ENCODE measurements around the gene KCNQ1.

The KCNQ1 gene

GRCh38 chr11:2445746-2446551 is 1.1 kb downstream of the KCNQ1 start:
- DNase-seq, result no peak

DNA sequence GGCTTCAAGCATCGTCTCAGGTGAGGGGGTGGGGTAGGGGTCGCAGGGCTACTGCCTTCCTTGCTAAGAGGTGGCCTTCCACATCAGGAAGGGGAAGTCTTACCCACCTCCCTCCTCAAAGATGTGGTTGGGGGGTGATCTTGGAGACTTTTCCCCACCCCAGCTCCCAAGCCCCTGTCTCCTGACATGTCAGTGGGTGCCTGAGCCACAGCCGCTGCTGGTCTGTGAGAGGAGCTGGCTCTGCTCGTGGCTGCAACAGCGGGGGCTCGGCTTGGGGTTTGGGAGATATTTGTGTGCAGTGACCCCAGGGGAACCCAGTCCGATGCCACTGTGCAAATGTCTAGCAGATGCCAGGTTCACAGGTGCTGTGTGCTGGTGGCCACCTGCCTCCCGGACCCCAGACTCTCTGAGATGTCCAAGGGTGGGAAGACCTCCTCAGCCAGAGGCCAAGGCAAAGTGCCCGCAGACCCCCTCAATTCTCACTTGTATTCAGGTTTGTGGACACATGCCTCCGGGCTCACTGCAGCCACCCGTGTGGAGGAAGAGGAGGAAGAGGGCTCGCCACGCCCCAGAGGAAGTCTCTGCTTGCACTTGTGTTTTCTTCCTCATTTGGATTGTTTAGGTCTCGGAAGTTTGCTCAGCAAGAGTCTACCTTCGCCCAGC is 1.9 kb downstream of the KCNQ1 start:
- no peak for DNase-seq

- no peak for DNase-seq
Measured at GRCh38 chr11:2447253-2447950, 2.6 kb downstream of the KCNQ1 start.

GRCh38 chr11:2447951-2448650 is 3.3 kb downstream of the KCNQ1 start:
- DNase-seq, result no peak

DNA sequence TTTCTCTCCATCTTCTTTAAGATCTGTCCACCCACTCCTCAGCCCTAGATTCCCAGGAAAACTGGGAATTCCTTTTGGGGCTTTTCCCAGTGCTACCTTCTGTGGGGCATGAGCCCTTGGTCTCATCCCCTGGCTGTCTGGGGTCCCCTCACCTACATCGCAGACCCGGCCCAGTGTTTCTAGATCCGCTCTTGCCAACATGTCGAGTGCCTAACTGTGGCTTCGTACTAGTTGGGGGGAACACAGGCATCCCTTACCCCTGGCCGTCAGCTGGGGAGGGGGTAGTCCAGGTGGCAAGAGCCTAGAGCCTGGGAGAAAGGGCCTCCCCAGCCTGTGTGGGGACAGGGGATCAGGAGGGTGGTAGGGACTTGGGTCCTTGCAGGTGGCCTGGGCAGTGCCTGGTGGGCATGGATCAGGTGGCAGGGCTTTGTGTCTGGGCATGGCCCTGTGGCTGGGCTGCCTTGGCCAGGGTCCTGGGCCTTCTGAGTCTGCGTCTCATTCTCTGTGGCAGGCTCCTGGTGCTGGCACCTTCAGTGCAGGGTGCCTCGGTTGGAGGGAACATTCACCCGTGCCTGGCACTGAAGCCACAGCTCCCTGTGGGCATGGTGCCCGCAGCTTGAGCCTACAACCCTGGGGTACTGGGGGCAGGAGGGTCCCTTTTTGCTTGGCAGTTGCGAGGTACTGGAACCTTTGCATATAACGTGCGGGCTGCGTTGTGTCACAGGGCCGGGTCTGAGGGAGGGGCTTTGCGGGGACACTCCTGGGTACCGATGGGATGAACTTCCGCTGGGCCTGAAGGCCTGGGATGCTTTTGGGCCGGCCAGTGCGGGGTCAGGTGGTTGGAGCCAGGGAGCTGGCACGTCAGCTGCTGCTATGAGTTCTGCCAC is 4.1 kb downstream of the KCNQ1 start:
- DNase-seq, result no peak

GRCh38 chr11:2449548-2450320 is 4.9 kb downstream of the KCNQ1 start:
- no peak for DNase-seq

DNA sequence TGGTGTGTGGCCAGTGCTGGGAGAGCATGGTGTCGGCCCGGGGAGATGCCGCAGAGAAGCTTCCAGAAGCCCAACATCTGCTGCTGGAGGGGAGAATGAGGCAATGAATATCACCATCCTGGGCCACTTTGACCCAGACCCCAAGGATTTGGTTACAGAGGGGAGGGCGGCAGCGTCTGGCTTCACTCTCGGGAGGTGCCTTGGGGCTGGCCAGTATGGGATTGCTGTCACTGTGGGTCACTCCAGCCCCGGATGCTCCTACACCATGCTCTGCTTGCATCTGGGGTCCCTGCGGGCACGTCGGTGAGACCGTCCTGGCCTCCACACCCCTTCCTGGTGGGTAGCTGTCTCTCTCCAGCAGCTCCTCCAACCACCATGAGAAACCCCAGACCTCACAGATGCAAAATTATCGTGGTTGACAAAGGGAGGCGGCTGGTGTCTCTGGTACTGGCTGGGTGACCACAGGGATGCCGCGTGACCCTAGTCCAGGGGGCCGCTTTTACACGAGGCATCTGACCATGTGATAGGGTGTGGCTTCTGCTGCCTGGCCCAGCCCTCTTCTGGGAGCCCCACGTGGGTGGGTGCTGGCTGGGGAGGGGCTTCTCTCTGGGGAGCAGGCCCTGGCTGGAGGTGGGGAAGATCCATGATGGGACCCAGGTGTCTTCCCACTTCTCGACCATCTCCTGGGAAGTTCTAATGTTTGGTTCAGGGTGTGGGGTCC is 5.7 kb downstream of the KCNQ1 start:
- DNase-seq, result no peak

DNA sequence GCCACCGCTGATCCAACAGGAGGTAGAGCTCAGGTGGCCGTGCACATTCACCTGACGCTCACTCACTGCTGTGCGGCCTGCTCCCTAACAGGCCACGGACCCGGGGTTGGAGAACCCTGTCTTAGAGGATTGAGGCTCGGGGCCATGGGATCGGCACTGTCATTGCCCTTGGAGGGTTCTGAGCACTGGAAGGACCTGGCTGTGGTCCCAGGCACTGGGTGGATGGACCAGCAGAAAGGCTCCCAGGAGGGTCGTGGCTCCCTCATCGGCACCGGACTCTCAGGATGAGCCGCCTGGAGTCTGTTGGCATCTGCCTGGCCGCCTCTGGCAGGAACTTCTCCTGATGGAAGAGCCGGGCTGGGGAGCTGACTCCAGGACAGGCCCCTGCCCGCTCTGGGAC is 6.5 kb downstream of the KCNQ1 start:
- DNase-seq, result no peak

GRCh38 chr11:2451916-2452315 is 7.1 kb downstream of the KCNQ1 start:
- DNase-seq, result no peak

DNA sequence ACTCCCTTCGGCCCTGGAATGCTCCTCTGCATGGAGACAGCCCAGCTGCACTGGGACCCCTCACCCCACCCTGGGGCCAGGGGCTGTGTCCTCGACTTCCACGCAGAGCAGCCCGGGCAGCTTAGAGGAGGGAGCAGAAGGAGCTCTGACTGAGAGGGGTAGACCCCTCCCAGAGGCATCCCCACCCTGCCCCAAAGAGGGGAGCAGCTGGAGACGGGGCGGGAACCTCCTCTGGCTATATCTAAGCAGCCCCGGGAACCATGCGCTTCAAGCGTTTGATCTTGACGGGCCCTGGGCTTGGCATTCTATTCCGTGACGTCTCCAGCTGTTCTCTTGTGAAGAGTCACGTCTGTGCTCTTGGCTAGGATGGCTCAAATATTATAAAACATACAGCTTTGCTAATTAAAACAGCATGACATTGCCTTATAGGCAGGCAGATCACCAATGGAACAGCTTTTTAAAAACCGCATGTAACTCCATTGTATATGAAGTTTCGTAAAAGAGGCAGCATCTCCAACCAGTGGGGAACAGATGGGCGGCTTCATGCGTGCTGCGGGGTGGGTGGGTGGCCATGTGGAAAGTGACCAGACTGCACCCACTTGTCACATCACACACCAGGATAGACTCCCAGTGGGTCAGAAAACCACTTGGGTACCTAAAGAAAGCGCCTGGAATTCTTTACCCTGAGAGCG is 7.7 kb downstream of the KCNQ1 start:
- DNase-seq, result no peak

GRCh38 chr11:2453436-2453835 is 8.6 kb downstream of the KCNQ1 start:
- no peak for DNase-seq

- no peak for DNase-seq
Measured at GRCh38 chr11:2458321-2458720, 13.5 kb downstream of the KCNQ1 start.

- no peak for DNase-seq
Measured at GRCh38 chr11:2459016-2459725, 14.4 kb downstream of the KCNQ1 start.

DNA sequence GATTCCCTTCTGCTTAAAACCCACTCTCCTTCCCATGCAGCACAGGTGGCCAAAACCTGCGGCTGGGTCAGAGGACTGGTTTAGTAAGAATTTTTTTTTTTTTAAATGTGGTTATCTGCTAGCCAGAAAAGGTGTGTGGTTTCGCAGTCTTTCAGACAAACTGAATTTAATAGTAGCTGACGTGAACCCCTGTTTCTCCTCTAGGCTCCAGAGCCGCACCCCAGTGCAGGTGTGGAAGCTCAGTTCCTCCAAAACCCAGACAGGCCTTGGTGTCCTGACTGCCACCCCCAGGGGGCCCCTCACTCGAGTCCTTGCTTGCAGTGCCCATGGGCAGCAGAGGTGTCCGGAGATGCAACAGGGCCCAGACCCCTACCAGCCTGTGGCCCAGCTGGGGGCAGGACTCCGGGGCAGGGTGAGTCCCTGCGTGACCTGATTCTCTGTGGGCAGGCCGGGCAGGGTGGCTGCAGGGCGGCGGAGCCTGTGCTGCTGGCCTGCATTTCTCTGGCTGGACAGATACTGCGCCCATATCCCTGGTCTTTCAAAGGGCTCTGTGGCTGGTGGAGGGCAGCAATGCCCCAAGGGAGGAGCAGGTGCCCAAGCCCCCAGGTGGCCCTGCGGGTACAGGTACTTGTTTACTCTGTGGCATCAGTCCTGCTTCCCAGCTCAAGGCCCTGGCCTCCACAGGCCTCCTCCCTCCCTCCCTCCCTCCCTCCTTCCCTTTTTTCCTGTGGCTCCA is 15.2 kb downstream of the KCNQ1 start:
- no peak for DNase-seq

GRCh38 chr11:2460540-2461252 is 15.9 kb downstream of the KCNQ1 start:
- no peak for DNase-seq

DNA sequence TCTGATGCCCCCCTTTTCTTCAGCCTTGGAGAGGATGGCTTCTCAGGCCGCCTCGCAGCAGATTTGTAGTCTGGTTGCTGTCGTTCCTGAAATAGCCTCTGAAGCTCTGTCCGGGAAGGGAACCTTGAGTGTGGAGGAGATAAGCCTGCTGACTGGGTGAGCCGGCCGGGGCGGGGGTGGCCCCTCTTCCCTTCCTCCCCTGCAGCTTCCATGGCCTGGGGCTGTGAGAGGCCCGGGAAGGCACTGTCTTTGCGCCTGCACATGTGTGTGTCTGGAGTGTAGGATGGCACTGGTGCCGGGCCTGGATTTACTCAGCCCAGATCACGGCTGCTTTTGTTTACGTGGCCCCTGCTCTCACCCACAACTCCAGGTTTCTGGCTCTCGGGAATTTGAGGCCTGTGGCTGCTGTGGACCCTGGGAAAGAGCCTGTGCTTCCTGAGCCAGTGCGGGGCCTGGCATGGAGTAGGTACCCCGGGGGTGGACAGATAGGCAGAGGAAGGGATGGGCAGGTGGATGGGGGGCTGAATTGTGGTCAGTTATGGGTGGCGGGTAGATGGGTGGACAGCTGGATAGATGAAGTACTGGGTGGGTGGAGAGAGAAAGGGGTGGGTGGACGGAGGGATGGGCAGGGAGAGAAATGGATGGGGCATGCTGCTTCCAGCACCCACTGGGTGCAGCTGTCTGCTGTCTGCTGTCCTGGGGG is 16.6 kb downstream of the KCNQ1 start:
- no peak for DNase-seq

DNA sequence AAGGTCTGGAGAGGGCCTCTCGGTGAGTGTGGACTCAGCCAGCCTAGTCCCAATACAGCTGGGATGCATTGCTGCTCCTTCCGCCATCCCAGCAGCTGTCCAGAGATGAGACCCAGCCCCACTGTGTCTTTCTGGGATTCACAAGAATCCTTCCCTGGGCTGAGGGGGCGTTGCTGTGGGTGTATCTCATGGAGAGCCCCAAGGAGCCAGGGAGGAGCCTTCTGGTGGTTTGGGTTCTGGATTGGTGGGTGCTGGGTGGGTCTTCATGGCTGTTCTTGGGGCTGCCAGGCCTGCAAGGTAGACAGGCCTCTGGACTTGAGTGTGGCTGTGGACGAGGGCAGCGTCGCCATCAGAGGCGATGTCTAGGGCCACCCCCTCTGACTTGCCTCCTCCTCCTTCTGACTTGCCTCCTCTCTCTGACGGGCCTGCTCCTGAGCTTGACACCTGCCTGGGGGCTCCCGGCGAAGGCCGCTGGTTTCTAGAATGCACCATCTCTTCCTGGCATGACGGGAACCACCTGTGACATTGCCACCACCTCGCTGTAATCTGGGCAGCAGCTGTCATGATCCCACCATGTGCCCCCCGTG is 17.2 kb downstream of the KCNQ1 start:
- no peak for DNase-seq

Measured in NCI-H2171 treated with DMSO at 0.1 percent for 48 hours (cell line).